ENCODE measurements around the gene PDE6D.

Gene PDE6D

GRCh38 chr2:231716666-231717280, 64.3 kb downstream of the PDE6D start:
- Histone ChIP-seq H3K36me3 (ENCODE audit: control insufficient read depth, insufficient read depth, low read length) (no peaks in the 10 kb centered on the region), H3K27ac (peak overlapping the region; percentile 53), H3K4me2 (ENCODE audit: low read length) (no peak overlapping the region), H3K4me1 (peaks cover 16% of the 10 kb centered on the region), H3K9ac (no peak overlapping the region), H2AFZ (no peak overlapping the region), H3K27me3 (ENCODE audit: control insufficient read depth, insufficient read depth, low read length) (no peaks in the 10 kb centered on the region), H3K9me3 (ENCODE audit: control insufficient read depth, low read length) (no peaks in the 10 kb centered on the region), H3K79me2 (peaks cover 4% of the 10 kb centered on the region), H3K4me3 (ENCODE audit: low read depth, low read length) (no peak overlapping the region)
- TF ChIP-seq, protein P1, sequence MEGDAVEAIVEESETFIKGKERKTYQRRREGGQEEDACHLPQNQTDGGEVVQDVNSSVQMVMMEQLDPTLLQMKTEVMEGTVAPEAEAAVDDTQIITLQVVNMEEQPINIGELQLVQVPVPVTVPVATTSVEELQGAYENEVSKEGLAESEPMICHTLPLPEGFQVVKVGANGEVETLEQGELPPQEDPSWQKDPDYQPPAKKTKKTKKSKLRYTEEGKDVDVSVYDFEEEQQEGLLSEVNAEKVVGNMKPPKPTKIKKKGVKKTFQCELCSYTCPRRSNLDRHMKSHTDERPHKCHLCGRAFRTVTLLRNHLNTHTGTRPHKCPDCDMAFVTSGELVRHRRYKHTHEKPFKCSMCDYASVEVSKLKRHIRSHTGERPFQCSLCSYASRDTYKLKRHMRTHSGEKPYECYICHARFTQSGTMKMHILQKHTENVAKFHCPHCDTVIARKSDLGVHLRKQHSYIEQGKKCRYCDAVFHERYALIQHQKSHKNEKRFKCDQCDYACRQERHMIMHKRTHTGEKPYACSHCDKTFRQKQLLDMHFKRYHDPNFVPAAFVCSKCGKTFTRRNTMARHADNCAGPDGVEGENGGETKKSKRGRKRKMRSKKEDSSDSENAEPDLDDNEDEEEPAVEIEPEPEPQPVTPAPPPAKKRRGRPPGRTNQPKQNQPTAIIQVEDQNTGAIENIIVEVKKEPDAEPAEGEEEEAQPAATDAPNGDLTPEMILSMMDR (IDR thresholded peaks at IDR 0.05): no peak

GRCh38 chr2:231715988-231716616, 65.0 kb downstream of the PDE6D start:
- TF ChIP-seq, protein P1 (IDR thresholded peaks at IDR 0.05): no peak
- Histone ChIP-seq H3K9ac (no peak overlapping the region), H3K36me3 (ENCODE audit: control insufficient read depth, insufficient read depth, low read length) (no peaks in the 10 kb centered on the region)

DNA sequence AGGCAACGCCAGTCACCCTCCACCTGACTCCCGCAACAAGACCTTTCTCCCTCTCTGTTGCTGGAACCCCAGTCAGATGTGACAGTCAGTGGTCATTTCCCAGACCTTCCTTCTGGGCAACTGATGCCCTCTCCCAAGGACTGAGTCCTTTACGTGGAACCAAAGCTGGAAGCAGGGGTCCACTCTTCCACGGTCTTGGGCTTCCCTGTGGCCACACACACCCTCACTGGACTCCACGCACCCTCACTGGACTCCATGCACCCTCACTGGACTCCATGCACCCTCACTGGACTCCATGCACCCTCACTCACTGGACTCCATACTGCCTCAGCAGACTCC, 65.6 kb downstream of the PDE6D start:
- Histone ChIP-seq H2AFZ (no peak overlapping the region), H3K36me3 (ENCODE audit: control insufficient read depth, insufficient read depth, low read length) (no peaks in the 10 kb centered on the region), H3K9ac (no peak overlapping the region), H3K9me3 (ENCODE audit: control insufficient read depth, low read length) (no peaks in the 10 kb centered on the region), H3K79me2 (peaks cover 7% of the 10 kb centered on the region), H3K27me3 (ENCODE audit: control insufficient read depth, insufficient read depth, low read length) (no peaks in the 10 kb centered on the region), H3K27ac (no peak overlapping the region), H3K4me1 (peaks cover 16% of the 10 kb centered on the region), H3K4me2 (ENCODE audit: low read length) (no peak overlapping the region), H3K4me3 (ENCODE audit: low read depth, low read length) (no peak overlapping the region)
- TF ChIP-seq, protein P1 (IDR thresholded peaks at IDR 0.05): no peak

More at GRCh38 chr2:231715988-231716616, 65.0 kb downstream of the PDE6D start:
- H3K27ac ChIP-seq: no peak overlapping the region
- no peak overlapping the region for H2AFZ ChIP-seq
- H3K9me3 ChIP-seq (ENCODE audit: control insufficient read depth, low read length): no peaks in the 10 kb centered on the region
- H3K27me3 ChIP-seq (ENCODE audit: control insufficient read depth, insufficient read depth, low read length): no peaks in the 10 kb centered on the region
- no peak overlapping the region for H3K4me2 ChIP-seq (ENCODE audit: low read length)
- H3K4me3 ChIP-seq (ENCODE audit: low read depth, low read length): no peak overlapping the region
- peaks cover 16% of the 10 kb centered on the region for H3K4me1 ChIP-seq
- peaks cover 7% of the 10 kb centered on the region for H3K79me2 ChIP-seq

DNA sequence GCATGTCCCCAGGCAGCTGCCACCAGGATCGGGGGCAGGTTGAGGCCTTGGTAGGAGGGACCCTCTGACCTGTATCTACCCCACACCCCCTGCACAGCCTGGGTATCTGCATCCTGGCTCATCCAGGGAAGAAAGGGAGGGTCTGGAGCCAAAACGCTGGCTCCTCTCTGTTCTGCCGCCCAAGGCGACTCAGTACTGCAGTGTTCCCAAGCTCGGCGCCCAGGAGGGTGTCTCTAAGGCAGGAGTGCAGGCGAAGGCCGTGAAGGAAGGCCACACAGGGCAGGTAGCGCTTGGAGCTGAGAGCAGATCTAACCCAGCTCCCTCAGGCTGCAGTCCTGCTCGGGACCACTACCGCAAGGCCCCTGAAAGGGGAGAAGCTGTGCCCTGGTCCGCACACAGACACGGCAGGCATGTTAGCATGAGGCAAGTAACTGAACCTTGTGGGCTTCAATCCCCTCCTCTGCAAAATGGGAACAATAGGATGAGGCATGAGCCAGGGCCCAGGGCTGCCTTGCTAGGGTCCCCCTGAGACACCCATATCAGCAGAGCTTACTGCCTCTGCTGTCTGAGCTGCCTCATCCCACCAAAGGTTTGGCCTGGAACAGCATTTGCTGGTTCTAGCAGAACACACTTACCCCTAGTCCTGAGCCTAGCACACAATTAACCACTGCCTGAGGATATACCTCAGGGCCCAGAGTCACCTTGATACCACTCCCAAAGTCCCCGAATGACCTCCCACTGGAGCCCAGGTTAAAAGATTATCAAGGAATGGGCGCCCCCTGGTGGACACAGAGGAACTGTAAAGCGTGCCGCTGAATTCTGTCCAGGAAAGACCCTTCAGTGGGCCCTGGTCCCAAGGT, 66.2 kb downstream of the PDE6D start:
- Histone ChIP-seq H3K27ac (no peak overlapping the region), H3K4me1 (peaks cover 16% of the 10 kb centered on the region), H3K4me2 (ENCODE audit: low read length) (no peak overlapping the region), H3K36me3 (ENCODE audit: control insufficient read depth, insufficient read depth, low read length) (no peaks in the 10 kb centered on the region), H3K9me3 (ENCODE audit: control insufficient read depth, low read length) (no peaks in the 10 kb centered on the region), H3K4me3 (ENCODE audit: low read depth, low read length) (no peak overlapping the region), H3K9ac (no peak overlapping the region), H3K79me2 (peaks cover 8% of the 10 kb centered on the region), H3K27me3 (ENCODE audit: control insufficient read depth, insufficient read depth, low read length) (no peaks in the 10 kb centered on the region), H2AFZ (no peak overlapping the region)
- TF ChIP-seq, protein P1 (IDR thresholded peaks at IDR 0.05): peak; percentile 95
